AG04449 (cell line): ENCODE data around the gene OR2F2.

Experiments used
- CTCF ChIA-PET: fragments of 350-600 bp; formaldehyde crosslinking; extraction: SDS; loops from one replicate; lab custom pipeline; 2021; ENCODE audit warnings: antibody characterized with exemption; lab: Yijun Ruan, JAX
- POLR2A ChIA-PET: fragments of 400-600, 350-600 bp; formaldehyde crosslinking; extraction: SDS; loops from one replicate; lab custom pipeline; 2020; ENCODE audit warnings: antibody characterized with exemption, inconsistent platforms; lab: Yijun Ruan, JAX
- DNase-seq: peaks from one replicate; pipeline ENCODE4 v3.0.0-alpha.2; 2010; ENCODE audit warnings: low read depth, low spot score
- H3K4me3 ChIP-seq: 2 replicates; pipeline ENCODE4 v1.5.1; 2011; ENCODE audit warnings: low read depth, mild to moderate bottlenecking, control low read depth, low read length
- TF ChIP-seq, protein P1 (sequence below): IDR thresholded peaks from one replicate; pipeline ENCODE4 v1.5.1; 2011; ENCODE audit warnings: mild to moderate bottlenecking, moderate library complexity, low read length, control low read depth, inconsistent platforms; ENCODE audit not compliant: insufficient read depth; ENCODE audit errors: missing control alignments

OR2F2 gene

DNA sequence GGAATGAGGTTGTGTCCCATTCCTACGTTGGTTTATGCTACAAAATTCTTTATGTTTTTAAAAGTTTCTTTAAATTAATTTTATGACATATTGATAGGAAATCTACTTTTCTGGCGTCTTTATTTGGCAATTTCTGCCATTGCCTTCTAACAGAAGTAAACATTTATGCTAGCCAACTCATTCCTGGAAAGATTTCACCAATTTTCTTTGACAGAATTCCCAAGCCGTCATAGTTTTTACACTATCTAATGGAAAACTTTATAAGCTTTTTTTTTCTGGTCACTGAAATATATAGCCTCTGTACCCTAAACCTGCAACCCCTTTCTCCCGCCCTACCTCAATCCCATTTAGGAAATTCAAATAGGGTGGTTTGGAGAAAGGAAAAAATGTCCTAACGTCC is 26.9 kb upstream of the OR2F2 start:
- TF ChIP-seq, protein P1, sequence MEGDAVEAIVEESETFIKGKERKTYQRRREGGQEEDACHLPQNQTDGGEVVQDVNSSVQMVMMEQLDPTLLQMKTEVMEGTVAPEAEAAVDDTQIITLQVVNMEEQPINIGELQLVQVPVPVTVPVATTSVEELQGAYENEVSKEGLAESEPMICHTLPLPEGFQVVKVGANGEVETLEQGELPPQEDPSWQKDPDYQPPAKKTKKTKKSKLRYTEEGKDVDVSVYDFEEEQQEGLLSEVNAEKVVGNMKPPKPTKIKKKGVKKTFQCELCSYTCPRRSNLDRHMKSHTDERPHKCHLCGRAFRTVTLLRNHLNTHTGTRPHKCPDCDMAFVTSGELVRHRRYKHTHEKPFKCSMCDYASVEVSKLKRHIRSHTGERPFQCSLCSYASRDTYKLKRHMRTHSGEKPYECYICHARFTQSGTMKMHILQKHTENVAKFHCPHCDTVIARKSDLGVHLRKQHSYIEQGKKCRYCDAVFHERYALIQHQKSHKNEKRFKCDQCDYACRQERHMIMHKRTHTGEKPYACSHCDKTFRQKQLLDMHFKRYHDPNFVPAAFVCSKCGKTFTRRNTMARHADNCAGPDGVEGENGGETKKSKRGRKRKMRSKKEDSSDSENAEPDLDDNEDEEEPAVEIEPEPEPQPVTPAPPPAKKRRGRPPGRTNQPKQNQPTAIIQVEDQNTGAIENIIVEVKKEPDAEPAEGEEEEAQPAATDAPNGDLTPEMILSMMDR = no peak
- CTCF ChIA-PET = no interaction called here
- POLR2A ChIA-PET = no interaction called here
- no peak for DNase-seq
- H3K4me3 ChIP-seq = no peak overlapping the region

DNA sequence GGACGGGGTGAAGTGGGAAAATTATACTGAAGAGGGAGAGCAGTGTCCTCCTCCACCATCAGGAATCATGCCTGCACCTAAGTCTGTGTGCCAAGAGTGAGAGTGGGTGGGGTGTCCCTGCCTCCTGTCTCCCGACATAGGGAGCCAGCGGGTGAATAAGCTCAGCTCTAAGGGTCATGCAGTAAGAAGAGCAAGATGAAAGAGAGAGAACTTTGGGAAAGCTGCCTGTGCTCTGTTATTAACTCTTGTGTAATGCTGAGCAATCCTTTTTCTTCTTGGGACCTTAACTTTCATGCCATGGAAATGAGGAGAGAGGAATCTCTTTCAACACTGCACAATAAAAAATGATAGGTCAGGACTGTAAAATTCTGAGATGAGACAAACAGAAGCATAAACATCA is 25.2 kb upstream of the OR2F2 start:
- POLR2A ChIA-PET = interaction anchor here (0.9 kb wide), 1 partner anchor 8 kb away, joined by 3 read pairs; the partner anchor contains the start of gene TCAF1
- TF ChIP-seq, protein P1 = no peak
- DNase-seq = no peak
- CTCF ChIA-PET = interaction anchor here (2.8 kb wide), 1 partner anchor 8 kb away, joined by 14 read pairs; the partner anchor contains the start of gene TCAF1
- H3K4me3 ChIP-seq = no peak overlapping the region

DNA sequence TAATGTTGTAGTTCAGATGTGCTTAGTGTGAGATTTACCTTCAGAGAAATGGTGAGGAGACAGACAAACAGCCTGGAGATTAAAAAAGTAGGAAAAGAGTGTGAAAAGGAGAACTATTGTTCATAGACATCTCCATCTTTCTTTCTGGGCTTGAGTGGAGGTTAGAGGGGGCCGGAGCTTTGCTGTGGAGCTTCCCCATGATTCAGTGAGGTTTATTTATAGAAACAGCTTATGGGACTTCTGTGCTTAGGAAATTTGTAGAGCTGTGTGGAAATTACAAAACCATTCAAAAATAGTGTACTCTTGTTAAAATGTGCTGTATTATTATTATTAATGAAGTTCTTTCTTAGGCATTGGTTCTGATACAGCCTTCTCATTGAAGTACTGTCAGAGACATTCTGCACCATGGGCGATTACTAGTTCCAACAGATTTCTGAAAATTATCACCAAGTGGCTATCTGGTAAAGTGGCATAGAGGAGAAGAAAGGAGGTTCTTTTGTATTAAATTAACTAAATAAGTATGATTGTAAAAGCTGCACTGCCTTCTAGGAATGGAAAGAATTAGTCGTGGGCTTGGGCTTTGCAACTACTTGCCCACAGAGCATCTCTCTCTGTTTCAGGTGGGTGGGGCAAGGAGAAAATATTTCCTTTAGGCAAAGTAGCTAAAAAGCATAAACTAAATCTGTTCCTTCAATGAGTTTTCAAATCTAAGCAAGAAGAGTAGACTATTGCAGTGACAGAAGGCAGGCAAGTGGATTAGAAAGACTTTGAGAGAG is 24.4 kb upstream of the OR2F2 start:
- CTCF ChIA-PET = interaction anchor here (2.8 kb wide), 1 partner anchor 9 kb away, joined by 14 read pairs; the partner anchor contains the start of gene TCAF1
- no peak overlapping the region for H3K4me3 ChIP-seq
- TF ChIP-seq, protein P1 = no peak
- no peak for DNase-seq
- POLR2A ChIA-PET = interaction anchor here (0.9 kb wide), 1 partner anchor 9 kb away, joined by 3 read pairs; the partner anchor contains the start of gene TCAF1

DNA sequence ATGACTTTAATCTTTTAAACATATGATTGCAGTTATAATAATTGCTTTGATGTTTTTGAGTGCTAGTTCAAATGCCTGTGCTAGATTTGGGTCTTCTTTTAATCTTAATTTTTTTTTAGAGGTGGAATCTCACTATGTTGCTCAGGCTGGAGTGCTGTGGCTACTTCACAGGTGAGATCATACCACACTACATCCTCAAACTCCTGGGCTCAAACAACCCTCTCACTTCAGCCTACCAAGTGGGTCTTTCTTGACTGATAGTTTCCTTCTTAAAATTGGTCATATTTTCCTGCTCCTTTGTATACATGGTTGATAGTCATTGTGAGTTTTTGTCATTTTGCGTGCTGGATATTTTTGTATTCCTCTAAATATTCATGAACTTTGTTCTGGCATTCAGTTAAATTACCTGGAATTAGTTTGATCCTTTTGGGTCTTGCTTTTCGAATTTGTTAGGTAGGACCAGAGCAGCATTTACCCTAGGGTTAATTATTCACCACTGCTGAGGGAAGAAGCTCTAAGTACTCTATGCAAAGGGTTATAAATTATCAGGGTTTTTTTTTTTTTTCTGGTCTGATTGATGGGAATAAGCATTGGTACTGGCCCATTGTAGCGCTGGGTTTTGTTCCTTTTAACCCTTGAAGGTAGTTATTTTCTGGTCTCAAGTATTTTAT is 21.0 kb upstream of the OR2F2 start:
- ChIA-PET CTCF (no interaction called here), POLR2A (no interaction called here)
- H3K4me3 ChIP-seq = no peak overlapping the region
- no peak for DNase-seq
- TF ChIP-seq, protein P1 = no peak

DNA sequence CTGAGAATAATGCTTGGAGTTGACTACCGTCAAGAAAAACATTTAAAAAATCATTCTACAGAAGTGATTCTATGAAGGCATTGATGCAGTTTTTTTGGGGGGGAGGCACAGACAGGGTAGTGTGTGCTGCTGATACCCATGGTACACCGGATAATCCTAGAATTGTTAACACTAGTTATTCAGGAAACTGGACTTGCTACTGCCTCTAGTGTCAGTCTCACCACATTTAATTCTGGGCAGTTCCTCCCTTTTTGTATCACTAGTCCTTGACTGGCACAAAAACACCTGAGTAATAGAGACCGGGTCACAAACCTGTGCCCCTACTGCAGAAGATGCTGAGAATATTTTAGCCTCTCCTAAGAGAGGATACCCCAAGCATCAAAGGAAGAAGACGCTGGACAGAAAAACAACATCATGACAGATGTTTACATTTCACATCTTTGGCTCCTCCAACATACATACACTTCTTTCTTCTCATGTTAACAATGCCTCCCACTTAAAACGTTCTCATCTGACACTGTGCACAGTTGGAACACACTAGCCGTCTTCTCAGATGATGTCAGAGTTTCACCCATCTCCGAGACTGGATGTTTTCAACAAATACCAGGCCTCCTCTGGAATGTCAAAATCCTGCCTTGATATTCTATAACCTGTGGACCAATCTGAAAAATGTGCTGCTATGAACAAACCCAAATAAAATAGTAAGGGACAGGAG is 19.9 kb upstream of the OR2F2 start:
- DNase-seq = no peak
- ChIA-PET CTCF (no interaction called here), POLR2A (no interaction called here)
- TF ChIP-seq, protein P1 = no peak
- H3K4me3 ChIP-seq = no peak overlapping the region
